Measurements from ENCODE around the gene IFNGR1. TPM values are rescaled to one million over a fixed set of nuclear protein-coding genes. Genes with fewer than 3 reads are reported as not detected.

The IFNGR1 gene
- total RNA-seq, 1 donor from 2014 or later = 38.3 TPM

- Histone ChIP-seq H3K27ac (ENCODE audit: low read depth, low read length) (no peak overlapping the region), H3K4me2 (ENCODE audit: low read length) (no peak overlapping the region), H2AFZ (ENCODE audit: low read depth, low read length) (no peak overlapping the region), H3K9me3 (ENCODE audit: insufficient read depth, low read depth, low read length) (no peaks in the 10 kb centered on the region), H3K4me3 (ENCODE audit: insufficient read depth, low read depth, low read length) (no peak overlapping the region), H4K20me1 (ENCODE audit: insufficient read depth, low read length) (peaks cover 65% of the 10 kb centered on the region), H3K9ac (ENCODE audit: low read length) (no peak overlapping the region), H3K36me3 (ENCODE audit: insufficient read depth, low read length) (no peaks in the 10 kb centered on the region), H3K79me2 (ENCODE audit: insufficient read depth, low read length) (peaks cover 92% of the 10 kb centered on the region), H3K4me1 (ENCODE audit: insufficient read depth, low read length) (peaks cover 12% of the 10 kb centered on the region), H3K27me3 (ENCODE audit: insufficient read depth, low read length) (no peaks in the 10 kb centered on the region)
- Mint-ChIP-seq H3K9me3 (ENCODE audit: unreplicated experiment) (no peaks in the 10 kb centered on the region), H3K27ac (ENCODE audit: unreplicated experiment) (no peak overlapping the region), H3K27me3 (ENCODE audit: low read depth, unreplicated experiment) (no peaks in the 10 kb centered on the region), H3K36me3 (ENCODE audit: low read depth, unreplicated experiment) (no peaks in the 10 kb centered on the region), H3K4me3 (ENCODE audit: unreplicated experiment) (no peak overlapping the region), H3K4me1 (ENCODE audit: low read depth, unreplicated experiment) (peaks cover 23% of the 10 kb centered on the region)
- no peak for DNase-seq (ENCODE audit: low read depth)
- TF ChIP-seq EZH2 (IDR thresholded peaks at IDR 0.05; ENCODE audit: insufficient read depth, low read length) (no peak), CTCF (IDR thresholded peaks at IDR 0.05; ENCODE audit: insufficient read depth, low read depth, low read length) (no peak)
- FAIRE-seq = no peak
These were observed 4.3 kb downstream of the IFNGR1 start for GRCh38 chr6:137214931-137215330.

DNA sequence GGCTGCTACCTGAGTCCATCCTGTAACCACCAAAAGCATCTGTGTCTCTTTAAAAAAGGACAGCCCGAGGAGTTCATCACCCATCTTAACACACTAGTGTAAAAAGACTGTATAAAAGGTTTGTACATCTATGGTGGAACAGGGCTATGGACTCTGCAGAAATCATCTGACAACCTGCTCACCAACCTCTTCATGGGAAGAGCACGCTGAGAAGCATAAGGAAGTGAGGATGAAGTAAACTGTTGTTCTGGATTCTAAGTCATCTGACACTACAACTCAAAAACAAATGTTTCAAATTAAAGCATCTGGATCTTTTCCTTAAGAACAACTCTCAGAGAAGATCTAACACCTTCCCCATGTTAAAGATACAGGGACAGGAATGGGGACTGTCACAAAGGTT is 5.4 kb downstream of the IFNGR1 start:
- H3K27me3 Mint-ChIP-seq (ENCODE audit: low read depth, unreplicated experiment) = no peaks in the 10 kb centered on the region
- H3K9me3 Mint-ChIP-seq (ENCODE audit: unreplicated experiment) = no peaks in the 10 kb centered on the region
- H3K36me3 Mint-ChIP-seq (ENCODE audit: low read depth, unreplicated experiment) = peaks cover 6% of the 10 kb centered on the region
- peaks cover 7% of the 10 kb centered on the region for H3K4me1 ChIP-seq (ENCODE audit: insufficient read depth, low read length)
- no peak overlapping the region for H3K4me3 ChIP-seq (ENCODE audit: insufficient read depth, low read depth, low read length)
- H3K9me3 ChIP-seq (ENCODE audit: insufficient read depth, low read depth, low read length) = no peaks in the 10 kb centered on the region
- H3K36me3 ChIP-seq (ENCODE audit: insufficient read depth, low read length) = no peaks in the 10 kb centered on the region
- no peak overlapping the region for H3K27ac Mint-ChIP-seq (ENCODE audit: unreplicated experiment)
- peaks cover 23% of the 10 kb centered on the region for H3K4me1 Mint-ChIP-seq (ENCODE audit: low read depth, unreplicated experiment)
- H3K27me3 ChIP-seq (ENCODE audit: insufficient read depth, low read length) = no peaks in the 10 kb centered on the region
- no peak overlapping the region for H3K4me2 ChIP-seq (ENCODE audit: low read length)
- H2AFZ ChIP-seq (ENCODE audit: low read depth, low read length) = no peak overlapping the region
- no peak overlapping the region for H3K27ac ChIP-seq (ENCODE audit: low read depth, low read length)
- no peak overlapping the region for H3K4me3 Mint-ChIP-seq (ENCODE audit: unreplicated experiment)
- H3K9ac ChIP-seq (ENCODE audit: low read length) = no peak overlapping the region
- DNase-seq (ENCODE audit: low read depth) = no peak
- peaks cover 76% of the 10 kb centered on the region for H4K20me1 ChIP-seq (ENCODE audit: insufficient read depth, low read length)
- no peak for FAIRE-seq
- H3K79me2 ChIP-seq (ENCODE audit: insufficient read depth, low read length) = peaks cover 99% of the 10 kb centered on the region
- TF ChIP-seq EZH2 (IDR thresholded peaks at IDR 0.05; ENCODE audit: insufficient read depth, low read length) (no peak), CTCF (IDR thresholded peaks at IDR 0.05; ENCODE audit: insufficient read depth, low read depth, low read length) (no peak)

- peaks cover 98% of the 10 kb centered on the region for H3K79me2 ChIP-seq (ENCODE audit: insufficient read depth, low read length)
- H3K27ac ChIP-seq (ENCODE audit: low read depth, low read length) = no peak overlapping the region
- no peak overlapping the region for H2AFZ ChIP-seq (ENCODE audit: low read depth, low read length)
- no peak overlapping the region for H3K4me3 ChIP-seq (ENCODE audit: insufficient read depth, low read depth, low read length)
- no peak overlapping the region for H3K4me3 Mint-ChIP-seq (ENCODE audit: unreplicated experiment)
- FAIRE-seq = no peak
- H3K4me1 ChIP-seq (ENCODE audit: insufficient read depth, low read length) = peaks cover 7% of the 10 kb centered on the region
- no peak overlapping the region for H3K4me2 ChIP-seq (ENCODE audit: low read length)
- H3K27ac Mint-ChIP-seq (ENCODE audit: unreplicated experiment) = no peak overlapping the region
- peaks cover 23% of the 10 kb centered on the region for H3K4me1 Mint-ChIP-seq (ENCODE audit: low read depth, unreplicated experiment)
- H3K36me3 ChIP-seq (ENCODE audit: insufficient read depth, low read length) = no peaks in the 10 kb centered on the region
- TF ChIP-seq EZH2 (IDR thresholded peaks at IDR 0.05; ENCODE audit: insufficient read depth, low read length) (no peak), CTCF (IDR thresholded peaks at IDR 0.05; ENCODE audit: insufficient read depth, low read depth, low read length) (no peak)
- no peak overlapping the region for H3K9ac ChIP-seq (ENCODE audit: low read length)
- DNase-seq (ENCODE audit: low read depth) = no peak
- peaks cover 74% of the 10 kb centered on the region for H4K20me1 ChIP-seq (ENCODE audit: insufficient read depth, low read length)
- H3K36me3 Mint-ChIP-seq (ENCODE audit: low read depth, unreplicated experiment) = peaks cover 6% of the 10 kb centered on the region
- H3K9me3 Mint-ChIP-seq (ENCODE audit: unreplicated experiment) = no peaks in the 10 kb centered on the region
- no peaks in the 10 kb centered on the region for H3K27me3 ChIP-seq (ENCODE audit: insufficient read depth, low read length)
- H3K9me3 ChIP-seq (ENCODE audit: insufficient read depth, low read depth, low read length) = no peaks in the 10 kb centered on the region
- H3K27me3 Mint-ChIP-seq (ENCODE audit: low read depth, unreplicated experiment) = no peaks in the 10 kb centered on the region
These were observed 5.8 kb downstream of the IFNGR1 start for GRCh38 chr6:137213331-137213740.
